GM21717 (cell line): ENCODE measurements around the gene NUTM2A.
"Not testable (repeated sequence)": the region's sequence is repeated elsewhere in the genome, so short reads cannot be mapped to it uniquely, and the experiment has no call there.

Experiments
- ATAC-seq: cut with Tn5 transposase; IDR thresholded peaks from one replicate; pipeline ENCODE4 v1.9.1; 2021; ENCODE audit warnings: mild to moderate bottlenecking, moderate library complexity; ENCODE audit not compliant: unreplicated experiment

The NUTM2A gene, protein sequence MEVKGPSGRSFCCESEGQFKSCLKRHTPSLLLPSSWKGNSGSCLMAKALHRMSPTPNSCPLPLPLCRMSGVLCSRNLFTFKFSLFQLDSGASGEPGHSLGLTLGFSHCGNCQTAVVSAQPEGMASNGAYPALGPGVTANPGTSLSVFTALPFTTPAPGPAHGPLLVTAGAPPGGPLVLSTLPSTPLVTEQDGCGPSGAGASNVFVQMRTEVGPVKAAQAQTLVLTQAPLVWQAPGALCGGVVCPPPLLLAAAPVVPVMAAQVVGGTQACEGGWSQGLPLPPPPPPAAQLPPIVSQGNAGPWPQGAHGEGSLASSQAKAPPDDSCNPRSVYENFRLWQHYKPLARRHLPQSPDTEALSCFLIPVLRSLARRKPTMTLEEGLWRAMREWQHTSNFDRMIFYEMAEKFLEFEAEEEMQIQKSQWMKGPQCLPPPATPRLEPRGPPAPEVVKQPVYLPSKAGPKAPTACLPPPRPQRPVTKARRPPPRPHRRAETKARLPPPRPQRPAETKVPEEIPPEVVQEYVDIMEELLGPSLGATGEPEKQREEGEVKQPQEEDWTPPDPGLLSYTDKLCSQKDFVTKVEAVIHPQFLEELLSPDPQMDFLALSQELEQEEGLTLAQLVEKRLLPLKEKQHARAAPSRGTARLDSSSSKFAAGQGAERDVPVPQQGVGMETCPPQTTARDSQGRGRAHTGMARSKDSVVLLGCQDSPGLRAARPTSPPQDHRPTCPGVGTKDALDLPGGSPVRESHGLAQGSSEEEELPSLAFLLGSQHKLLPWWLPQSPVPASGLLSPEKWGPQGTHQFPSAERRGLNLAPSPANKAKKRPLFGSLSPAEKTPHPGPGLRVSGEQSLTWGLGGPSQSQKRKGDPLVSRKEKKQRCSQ

DNA sequence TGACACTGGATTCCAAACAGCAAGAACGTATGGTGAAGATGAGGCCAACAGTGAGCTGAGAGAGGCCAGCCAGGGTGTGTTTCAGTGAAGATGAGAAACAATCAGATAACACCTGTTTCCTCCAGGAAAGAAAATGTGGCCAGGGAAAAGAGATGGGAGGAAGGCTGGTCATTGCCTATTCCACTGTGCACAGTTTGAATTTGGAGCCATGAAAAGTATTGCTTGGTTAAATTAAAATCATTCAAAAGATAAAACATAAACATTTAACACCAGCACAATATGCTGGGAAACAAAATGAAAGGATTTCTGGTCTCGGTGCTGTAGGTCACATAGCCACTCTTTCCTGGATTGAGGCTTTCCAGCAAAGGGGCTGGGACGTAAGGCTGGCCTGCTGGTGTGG, at the start of gene NUTM2A:
TSS of gene NUTM2A (plus strand) at position 301 of the 400 bp plus-strand sequence. CDS start 383 bp downstream, outside the sequence.
- not testable (repeated sequence) for ATAC-seq

DNA sequence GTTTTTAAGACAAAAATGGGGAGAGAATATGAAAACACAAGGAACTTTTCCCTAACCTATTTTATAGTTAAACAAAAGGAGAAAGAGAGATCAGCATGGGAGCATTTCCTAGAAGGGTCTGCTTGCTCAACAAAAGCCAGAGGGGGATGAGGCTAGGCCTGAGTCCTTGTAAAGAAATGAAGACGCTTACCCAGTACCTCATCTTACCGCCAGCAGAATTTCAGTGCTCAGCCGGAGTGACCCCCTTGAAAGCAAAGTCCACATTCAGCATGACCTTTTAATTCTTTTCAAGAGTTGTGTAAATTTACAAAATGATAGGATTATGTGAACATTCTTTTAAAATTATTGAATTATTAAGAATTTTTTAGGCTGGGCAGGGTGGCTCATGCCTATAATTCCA, 47.7 kb upstream of the NUTM2A start:
- not testable (repeated sequence) for ATAC-seq

- ATAC-seq = not testable (repeated sequence)
Measured at GRCh38 chr10:87184421-87184820, 40.8 kb upstream of the NUTM2A start.

DNA sequence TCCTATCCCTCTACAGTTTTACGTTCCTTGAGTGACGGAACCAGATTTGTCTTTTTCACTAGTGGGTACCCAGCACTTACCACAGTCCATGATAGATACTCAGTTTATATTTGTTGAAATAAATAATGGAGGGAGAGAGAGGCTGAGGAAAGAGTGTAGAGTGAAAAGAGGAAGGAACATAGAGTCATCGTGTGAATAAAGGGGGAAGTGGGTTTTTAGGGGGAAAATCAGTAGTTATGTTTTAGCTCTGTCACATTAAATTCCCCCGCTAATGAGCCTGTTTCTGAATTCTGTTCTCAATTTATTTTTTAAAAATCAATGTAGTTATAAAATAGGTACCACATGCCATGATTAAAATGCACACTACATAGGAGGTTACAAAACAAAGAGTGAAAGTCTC, 39.2 kb upstream of the NUTM2A start:
- ATAC-seq = not testable (repeated sequence)

DNA sequence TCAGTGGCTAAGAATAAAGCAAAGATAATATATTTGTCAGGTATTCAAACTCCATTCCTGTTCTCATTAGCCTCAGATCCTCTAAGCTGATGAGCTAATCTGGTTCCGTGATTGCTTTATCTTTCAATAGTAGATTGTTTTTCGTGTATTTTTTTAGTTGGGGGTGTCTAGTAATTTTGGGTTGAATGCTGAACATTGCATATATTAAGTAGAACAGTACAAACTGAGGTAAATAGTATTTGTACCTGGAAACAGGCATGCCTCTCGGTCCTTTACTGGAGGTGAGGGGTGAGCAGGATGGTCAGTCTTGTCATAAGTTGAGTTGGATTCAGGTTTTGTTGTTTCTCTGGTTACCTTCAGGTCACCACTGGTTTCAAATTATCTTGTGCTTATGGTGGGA, 37.7 kb upstream of the NUTM2A start:
- not testable (repeated sequence) for ATAC-seq

DNA sequence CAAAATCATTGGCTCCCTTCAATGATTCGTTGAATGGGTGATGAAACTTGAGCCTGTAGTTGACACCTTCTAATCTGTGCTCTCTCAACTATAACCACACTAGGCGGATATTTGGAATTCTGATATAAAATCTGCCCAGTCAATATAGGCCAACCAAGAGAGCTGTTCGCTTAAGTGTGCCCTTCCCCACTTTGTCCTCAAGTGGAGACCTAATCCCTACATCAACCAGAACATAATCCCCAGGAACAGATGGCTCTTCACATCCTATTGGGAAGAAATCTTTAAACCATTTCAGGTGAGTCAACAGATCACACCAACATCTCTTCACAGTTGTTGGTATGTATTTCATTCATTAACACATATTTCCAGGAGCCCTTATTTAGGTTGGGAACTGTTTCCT, 33.4 kb upstream of the NUTM2A start:
- not testable (repeated sequence) for ATAC-seq

GRCh38 chr10:87200924-87201323, 24.3 kb upstream of the NUTM2A start:
- peak; percentile 54 for ATAC-seq

GRCh38 chr10:87204801-87205200, 20.4 kb upstream of the NUTM2A start:
- not testable (repeated sequence) for ATAC-seq

DNA sequence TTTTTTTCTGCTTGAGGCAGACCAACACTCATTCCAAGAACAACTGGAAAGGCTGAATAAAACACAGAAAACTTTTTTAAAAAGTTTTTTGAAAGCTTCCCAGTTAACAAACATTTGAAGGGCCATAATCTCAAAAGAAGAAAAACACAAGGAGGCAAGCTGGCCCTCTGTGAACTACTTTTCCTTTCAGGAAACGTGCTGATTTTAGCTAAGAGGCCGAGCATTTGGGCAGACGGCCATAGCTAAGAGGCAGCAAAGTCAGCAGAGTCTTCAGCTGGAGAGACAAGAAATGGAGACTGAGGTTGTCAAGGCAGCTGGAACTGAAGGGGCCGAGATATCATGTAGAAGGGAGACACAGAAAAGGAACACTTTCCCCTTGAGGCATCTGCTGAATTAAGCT, 18.3 kb upstream of the NUTM2A start:
- not testable (repeated sequence) for ATAC-seq

GRCh38 chr10:87210309-87210708, 14.9 kb upstream of the NUTM2A start:
- not testable (repeated sequence) for ATAC-seq

GRCh38 chr10:87211848-87212247, 13.4 kb upstream of the NUTM2A start:
- not testable (repeated sequence) for ATAC-seq

- ATAC-seq = not testable (repeated sequence)
Measured at GRCh38 chr10:87213150-87213765, 12.0 kb upstream of the NUTM2A start.

DNA sequence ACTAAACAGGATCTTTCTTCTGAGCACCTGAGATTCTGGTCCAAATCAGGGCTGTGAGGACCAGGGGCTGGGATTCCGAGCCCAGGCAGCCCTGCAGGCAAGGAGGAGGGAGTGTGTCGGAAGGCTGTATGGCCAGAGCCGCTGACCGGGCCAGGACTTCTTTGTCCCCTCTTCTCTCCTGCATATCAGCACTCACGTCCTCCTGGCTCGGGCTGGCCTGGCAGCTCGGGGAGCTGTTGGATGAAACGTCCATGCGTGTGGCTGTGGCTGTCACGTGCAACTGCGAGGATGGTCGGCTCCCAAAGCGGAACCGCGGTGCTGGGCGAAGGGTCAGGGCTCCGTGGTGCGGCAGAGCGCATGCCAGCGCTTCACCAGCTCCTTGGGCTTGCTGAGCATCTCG, 11.4 kb upstream of the NUTM2A start:
- ATAC-seq = not testable (repeated sequence)

DNA sequence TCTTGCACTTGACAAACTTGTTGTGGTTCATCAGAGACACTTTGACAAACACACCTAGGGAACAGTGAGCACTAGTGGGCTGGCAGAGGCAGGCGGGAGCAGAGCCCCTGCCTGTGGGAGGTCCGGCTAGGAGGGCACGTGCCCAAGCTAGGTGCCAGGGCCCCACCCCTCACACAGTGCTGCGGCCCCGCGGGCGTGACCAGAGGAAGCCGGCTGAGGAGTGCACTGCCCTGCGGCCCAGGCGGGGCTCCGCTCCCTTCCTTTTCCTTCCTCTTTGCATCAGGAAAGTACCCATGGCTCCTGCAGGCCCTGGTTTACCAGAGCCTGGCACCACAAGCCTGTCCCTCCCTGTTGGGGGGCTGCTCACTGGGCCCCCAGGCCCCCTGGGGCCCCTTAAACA, 9.1 kb upstream of the NUTM2A start:
- not testable (repeated sequence) for ATAC-seq

DNA sequence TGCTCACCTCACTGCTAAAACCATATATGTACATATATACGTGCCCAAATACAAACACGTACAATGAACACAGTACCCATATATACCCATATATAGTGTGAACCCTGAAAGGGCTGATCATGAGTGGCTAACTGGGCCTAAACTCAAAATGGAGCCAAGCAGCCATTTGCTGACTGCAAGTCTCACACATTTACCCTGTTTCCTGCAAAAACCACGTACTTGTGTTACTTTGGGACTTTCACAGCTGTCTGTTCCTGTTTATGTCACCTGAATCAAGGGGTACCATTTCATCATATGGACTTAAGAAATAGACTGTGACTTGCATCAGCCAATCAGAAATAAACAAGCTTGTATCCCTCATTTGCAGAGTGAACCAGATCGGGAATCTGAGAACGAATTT, 5.9 kb upstream of the NUTM2A start:
- not testable (repeated sequence) for ATAC-seq

GRCh38 chr10:87222789-87223188, 2.5 kb upstream of the NUTM2A start:
- not testable (repeated sequence) for ATAC-seq

- ATAC-seq = not testable (repeated sequence)
Measured at GRCh38 chr10:87228247-87228646, 3.0 kb downstream of the NUTM2A start.

DNA sequence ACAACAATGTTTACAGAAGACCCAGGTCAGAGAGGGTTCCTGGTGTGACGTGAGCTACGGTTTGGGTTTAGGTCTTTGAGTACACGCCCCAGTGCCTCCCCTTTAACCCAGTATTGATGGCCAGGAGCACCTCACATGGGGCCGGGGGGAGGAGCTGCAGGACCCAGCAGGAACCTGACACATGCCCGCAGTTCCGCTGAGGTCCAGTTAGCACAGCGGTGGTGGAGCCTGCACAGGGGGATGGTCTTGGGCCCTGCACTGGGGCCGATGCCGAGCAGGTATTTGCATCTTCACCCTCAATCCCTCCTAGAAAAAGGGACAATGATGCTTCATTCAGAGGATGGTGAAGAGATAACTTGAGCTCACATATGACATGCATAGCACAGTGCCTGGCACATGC, 4.0 kb downstream of the NUTM2A start:
- not testable (repeated sequence) for ATAC-seq

DNA sequence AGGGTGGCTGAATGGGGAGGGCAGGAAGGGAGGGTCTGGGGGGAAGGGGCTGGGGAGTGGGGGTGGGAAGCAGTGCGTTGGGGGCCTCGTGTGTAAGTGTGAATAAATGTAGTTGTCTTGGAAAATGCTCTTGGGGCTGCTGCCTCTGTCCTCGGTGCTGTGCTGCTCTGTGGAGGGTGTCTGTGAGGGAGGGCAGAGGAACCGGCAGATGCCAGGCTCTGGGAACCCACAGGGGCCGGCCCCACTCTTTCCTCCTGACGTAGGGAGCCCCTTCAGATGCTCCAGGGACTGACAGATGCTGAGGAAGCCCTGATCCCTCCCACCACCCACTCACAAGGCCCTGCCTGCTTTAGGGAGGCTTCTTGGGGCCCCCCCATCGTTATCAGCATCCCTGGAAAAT, 9.6 kb downstream of the NUTM2A start:
- ATAC-seq = not testable (repeated sequence)

- ATAC-seq = not testable (repeated sequence)
Measured at GRCh38 chr10:87237244-87237643, 12.0 kb downstream of the NUTM2A start.

- not testable (repeated sequence) for ATAC-seq
Measured at GRCh38 chr10:87239346-87239808, 14.1 kb downstream of the NUTM2A start.
